ENCODE data around the gene LRWD1.

LRWD1 gene

GRCh38 chr7:102426268-102427018 lies 38.3 kb upstream of the LRWD1 start:
- Histone ChIP-seq H3K27me3 (ENCODE audit: control insufficient read depth in 1 of 2, insufficient read depth in 2 of 2, low read length in 2 of 2) (no peaks in the 10 kb centered on the region), H3K9me3 (ENCODE audit: control insufficient read depth in 1 of 2, low read length in 2 of 2) (no peaks in the 10 kb centered on the region), H3K27ac (ENCODE audit: low read depth, low read length) (peak overlapping the region; percentile 92), H3K36me3 (ENCODE audit: control insufficient read depth in 1 of 2, insufficient read depth in 2 of 2, low read length in 2 of 2) (peaks cover 5 to 31% of the 10 kb centered on the region in 2 donors), H3K4me3 (ENCODE audit: low read depth in 1 of 2, low read length in 2 of 2) (peak overlapping the region; percentile 33 to 45), H3K9ac (ENCODE audit: low read depth in 1 of 2, low read length in 2 of 2) (peak overlapping the region; percentile 55 to 69), H3K4me1 (ENCODE audit: control insufficient read depth in 1 of 2, insufficient read depth in 2 of 2, low read length in 2 of 2) (peaks cover 22 to 42% of the 10 kb centered on the region in 2 donors)

- Histone ChIP-seq H3K27ac (ENCODE audit: low read depth, low read length) (peak overlapping the region; percentile 92), H3K9ac (ENCODE audit: low read depth in 1 of 2, low read length in 2 of 2) (peak overlapping the region; percentile 10 to 55)
Measured at GRCh38 chr7:102427019-102427405, 37.8 kb upstream of the LRWD1 start.

GRCh38 chr7:102429141-102429899 lies 35.5 kb upstream of the LRWD1 start:
- H3K9ac ChIP-seq (ENCODE audit: low read depth in 1 of 2, low read length in 2 of 2), result no peak overlapping the region
- H3K27me3 ChIP-seq (ENCODE audit: control insufficient read depth in 1 of 2, insufficient read depth in 2 of 2, low read length in 2 of 2), result peaks cover 0 to 3% of the 10 kb centered on the region in 2 donors
- H3K36me3 ChIP-seq (ENCODE audit: control insufficient read depth in 1 of 2, insufficient read depth in 2 of 2, low read length in 2 of 2), result peaks cover 5 to 22% of the 10 kb centered on the region in 2 donors
- H3K4me1 ChIP-seq (ENCODE audit: control insufficient read depth in 1 of 2, insufficient read depth in 2 of 2, low read length in 2 of 2), result peaks cover 25 to 46% of the 10 kb centered on the region in 2 donors
- H3K27ac ChIP-seq (ENCODE audit: low read depth, low read length), result peak overlapping the region; percentile 10
- H3K9me3 ChIP-seq (ENCODE audit: control insufficient read depth in 1 of 2, low read length in 2 of 2), result no peaks in the 10 kb centered on the region
- no peak overlapping the region for H3K4me3 ChIP-seq (ENCODE audit: low read depth in 1 of 2, low read length in 2 of 2)

More at GRCh38 chr7:102427019-102427405, 37.8 kb upstream of the LRWD1 start:
- Histone ChIP-seq H3K4me1 (ENCODE audit: control insufficient read depth in 1 of 2, insufficient read depth in 2 of 2, low read length in 2 of 2) (peaks cover 23 to 48% of the 10 kb centered on the region in 2 donors), H3K27me3 (ENCODE audit: control insufficient read depth in 1 of 2, insufficient read depth in 2 of 2, low read length in 2 of 2) (no peaks in the 10 kb centered on the region), H3K36me3 (ENCODE audit: control insufficient read depth in 1 of 2, insufficient read depth in 2 of 2, low read length in 2 of 2) (peaks cover 5 to 27% of the 10 kb centered on the region in 2 donors), H3K9me3 (ENCODE audit: control insufficient read depth in 1 of 2, low read length in 2 of 2) (no peaks in the 10 kb centered on the region), H3K4me3 (ENCODE audit: low read depth in 1 of 2, low read length in 2 of 2) (peak overlapping the region; percentile 33 to 35)

- Histone ChIP-seq H3K9me3 (ENCODE audit: control insufficient read depth in 1 of 2, low read length in 2 of 2) (no peaks in the 10 kb centered on the region), H3K4me1 (ENCODE audit: control insufficient read depth in 1 of 2, insufficient read depth in 2 of 2, low read length in 2 of 2) (peaks cover 18 to 26% of the 10 kb centered on the region in 2 donors), H3K27me3 (ENCODE audit: control insufficient read depth in 1 of 2, insufficient read depth in 2 of 2, low read length in 2 of 2) (peaks cover 0 to 6% of the 10 kb centered on the region in 2 donors), H3K4me3 (ENCODE audit: low read depth in 1 of 2, low read length in 2 of 2) (peak overlapping the region in 1 of 2 donors; percentile 9), H3K36me3 (ENCODE audit: control insufficient read depth in 1 of 2, insufficient read depth in 2 of 2, low read length in 2 of 2) (peaks cover 0 to 5% of the 10 kb centered on the region in 2 donors), H3K27ac (ENCODE audit: low read depth, low read length) (peak overlapping the region; percentile 55), H3K9ac (ENCODE audit: low read depth in 1 of 2, low read length in 2 of 2) (peak overlapping the region in 1 of 2 donors; percentile 20)
Measured at GRCh38 chr7:102431617-102432298, 33.0 kb upstream of the LRWD1 start.

GRCh38 chr7:102432442-102433218 lies 32.2 kb upstream of the LRWD1 start:
- Histone ChIP-seq H3K27ac (ENCODE audit: low read depth, low read length) (peak overlapping the region; percentile 85), H3K4me3 (ENCODE audit: low read depth in 1 of 2, low read length in 2 of 2) (peak overlapping the region; percentile 47 to 61), H3K27me3 (ENCODE audit: control insufficient read depth in 1 of 2, insufficient read depth in 2 of 2, low read length in 2 of 2) (peaks cover 0 to 6% of the 10 kb centered on the region in 2 donors), H3K36me3 (ENCODE audit: control insufficient read depth in 1 of 2, insufficient read depth in 2 of 2, low read length in 2 of 2) (no peaks in the 10 kb centered on the region), H3K4me1 (ENCODE audit: control insufficient read depth in 1 of 2, insufficient read depth in 2 of 2, low read length in 2 of 2) (peaks cover 14 to 20% of the 10 kb centered on the region in 2 donors), H3K9me3 (ENCODE audit: control insufficient read depth in 1 of 2, low read length in 2 of 2) (no peaks in the 10 kb centered on the region), H3K9ac (ENCODE audit: low read depth in 1 of 2, low read length in 2 of 2) (peak overlapping the region; percentile 18 to 64)

- Histone ChIP-seq H3K4me1 (ENCODE audit: control insufficient read depth in 1 of 2, insufficient read depth in 2 of 2, low read length in 2 of 2) (peaks cover 14 to 20% of the 10 kb centered on the region in 2 donors), H3K9ac (ENCODE audit: low read depth in 1 of 2, low read length in 2 of 2) (peak within 1 kb of the TSS; percentile 54 to 64), H3K27me3 (ENCODE audit: control insufficient read depth in 1 of 2, insufficient read depth in 2 of 2, low read length in 2 of 2) (peaks cover 0 to 6% of the 10 kb centered on the region in 2 donors), H3K27ac (ENCODE audit: low read depth, low read length) (peak within 1 kb of the TSS; percentile 85), H3K4me3 (ENCODE audit: low read depth in 1 of 2, low read length in 2 of 2) (peak within 1 kb of the TSS; percentile 70 to 73), H3K9me3 (ENCODE audit: control insufficient read depth in 1 of 2, low read length in 2 of 2) (no peaks in the 10 kb centered on the region), H3K36me3 (ENCODE audit: control insufficient read depth in 1 of 2, insufficient read depth in 2 of 2, low read length in 2 of 2) (no peaks in the 10 kb centered on the region)
Measured at GRCh38 chr7:102433219-102434038, 31.4 kb upstream of the LRWD1 start, which contains the start of gene ORAI2. TSS of gene ORAI2 (plus strand) at chr7:102433575. CDS start at chr7:102438957, 5,382 bp downstream.

- H3K9me3 ChIP-seq (ENCODE audit: control insufficient read depth in 1 of 2, low read length in 2 of 2), result no peaks in the 10 kb centered on the region
- peaks cover 0 to 6% of the 10 kb centered on the region in 2 donors for H3K27me3 ChIP-seq (ENCODE audit: control insufficient read depth in 1 of 2, insufficient read depth in 2 of 2, low read length in 2 of 2)
- H3K27ac ChIP-seq (ENCODE audit: low read depth, low read length), result no peak overlapping the region
- H3K4me1 ChIP-seq (ENCODE audit: control insufficient read depth in 1 of 2, insufficient read depth in 2 of 2, low read length in 2 of 2), result peaks cover 14 to 20% of the 10 kb centered on the region in 2 donors
- peak overlapping the region; percentile 70 to 73 for H3K4me3 ChIP-seq (ENCODE audit: low read depth in 1 of 2, low read length in 2 of 2)
- H3K9ac ChIP-seq (ENCODE audit: low read depth in 1 of 2, low read length in 2 of 2), result peak overlapping the region; percentile 47 to 54
- H3K36me3 ChIP-seq (ENCODE audit: control insufficient read depth in 1 of 2, insufficient read depth in 2 of 2, low read length in 2 of 2), result peaks cover 0 to 1% of the 10 kb centered on the region in 2 donors
Measured at GRCh38 chr7:102434039-102434486, 30.7 kb upstream of the LRWD1 start.

- Histone ChIP-seq H3K9me3 (ENCODE audit: control insufficient read depth in 1 of 2, low read length in 2 of 2) (no peaks in the 10 kb centered on the region), H3K4me1 (ENCODE audit: control insufficient read depth in 1 of 2, insufficient read depth in 2 of 2, low read length in 2 of 2) (peaks cover 10 to 24% of the 10 kb centered on the region in 2 donors), H3K36me3 (ENCODE audit: control insufficient read depth in 1 of 2, insufficient read depth in 2 of 2, low read length in 2 of 2) (peaks cover 0 to 5% of the 10 kb centered on the region in 2 donors), H3K9ac (ENCODE audit: low read depth in 1 of 2, low read length in 2 of 2) (no peak overlapping the region), H3K4me3 (ENCODE audit: low read depth in 1 of 2, low read length in 2 of 2) (no peak overlapping the region), H3K27ac (ENCODE audit: low read depth, low read length) (no peak overlapping the region), H3K27me3 (ENCODE audit: control insufficient read depth in 1 of 2, insufficient read depth in 2 of 2, low read length in 2 of 2) (peaks cover 0 to 6% of the 10 kb centered on the region in 2 donors)
Measured at GRCh38 chr7:102436118-102436517, 28.7 kb upstream of the LRWD1 start.
